ENCODE results near the gene TPST1. TPM values are rescaled to one million over a fixed set of nuclear protein-coding genes. Genes with fewer than 3 reads are reported as not detected.

Gene TPST1
- 56.8 and 59.1 TPM in 2 replicates for total RNA-seq

DNA sequence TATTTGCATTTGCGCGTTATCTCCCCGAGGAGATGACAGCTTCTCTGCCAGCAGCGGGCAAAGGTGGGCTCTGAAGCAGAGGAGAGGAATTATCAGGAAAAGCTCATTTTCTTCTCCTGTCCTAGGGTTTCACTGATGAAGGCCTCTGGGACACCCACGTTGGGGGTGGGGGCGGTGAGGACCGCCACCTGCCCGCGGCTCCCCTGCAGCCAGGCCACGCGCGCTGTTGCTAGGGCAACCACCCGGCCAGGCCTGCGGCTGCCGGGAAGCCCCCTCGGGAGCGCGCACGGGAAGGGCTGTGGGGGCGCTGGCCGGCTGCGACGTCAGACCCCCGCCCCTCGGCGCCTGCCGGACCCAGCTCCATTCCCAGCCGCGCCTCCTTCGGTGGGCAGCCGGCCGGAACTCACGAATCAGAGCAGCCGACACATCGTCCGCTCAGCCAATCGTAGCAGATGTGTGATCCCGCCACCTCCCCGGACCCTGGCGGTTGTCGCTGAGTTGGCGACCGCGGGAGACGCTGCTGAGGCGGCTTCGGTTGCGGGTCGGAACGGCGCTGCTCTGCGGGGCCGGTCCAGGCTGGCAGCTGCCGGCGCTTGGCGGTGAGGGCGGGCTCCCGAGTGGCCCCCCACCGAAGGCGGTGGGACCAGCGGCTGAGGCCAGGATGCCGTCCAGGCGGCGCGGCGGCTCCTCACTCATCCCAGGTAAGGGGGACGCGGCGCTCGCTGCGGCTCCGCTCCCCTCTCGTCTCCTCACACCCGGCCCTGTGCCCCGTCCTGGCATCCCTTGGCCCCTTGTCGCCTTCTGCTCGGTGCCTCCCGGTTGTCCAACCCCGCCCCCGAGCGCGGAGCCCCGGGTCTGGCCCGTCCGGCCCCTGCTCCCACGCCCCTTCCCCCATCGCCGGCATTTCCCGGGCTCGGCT is at the start of gene TPST1:
TPST1 (plus strand) TSS at position 513 of the 919 bp plus-strand sequence. CDS start 35,092 bp downstream, outside the sequence.

Other genes with a start within 250 kb of the TPST1 start
- 23.8 and 26.0 TPM in 2 replicates for gene GUSB, start 223.1 kb upstream of the TPST1 start, total RNA-seq
- 47.0 and 53.0 TPM in 2 replicates for gene ASL, start 129.5 kb upstream of the TPST1 start, total RNA-seq
- 27.0 and 29.4 TPM in 2 replicates for gene CRCP, start 90.5 kb upstream of the TPST1 start, total RNA-seq

Measured in aortic smooth muscle cell (primary cell).